Activated T-helper 9 cell treated with anti-CD3 and anti-CD28 coated beads, Interleukin-2, amount 50 U/mL, for 16 hours (primary cell): Measurements from ENCODE around the gene ASCC3.
"Not testable (repeated sequence)": the region's sequence is repeated elsewhere in the genome, so short reads cannot be mapped to it uniquely, and the experiment has no call there.

Experiments
- DNase-seq: peaks from one replicate; pipeline ENCODE4 v3.0.0-alpha.2; 2020; ENCODE audit warnings: low read depth

The ASCC3 gene

GRCh38 chr6:100889351-100889750 lies 8.2 kb upstream of the ASCC3 start:
- DNase-seq, result no peak

- DNase-seq, result no peak
These were observed 4.9 kb upstream of the ASCC3 start for GRCh38 chr6:100886076-100886475.

GRCh38 chr6:100883347-100883746 lies 2.2 kb upstream of the ASCC3 start:
- no peak for DNase-seq

GRCh38 chr6:100881707-100882040 lies 545 bp upstream of the ASCC3 start:
- DNase-seq, result no peak

GRCh38 chr6:100880149-100880852 lies 828 bp downstream of the ASCC3 start:
- DNase-seq, result no peak

GRCh38 chr6:100879317-100879716 lies 1.8 kb downstream of the ASCC3 start:
- DNase-seq, result no peak

- DNase-seq, result no peak
These were observed 3.3 kb downstream of the ASCC3 start for GRCh38 chr6:100877851-100878250.

GRCh38 chr6:100876251-100876650 lies 4.9 kb downstream of the ASCC3 start:
- no peak for DNase-seq

GRCh38 chr6:100865525-100865924 lies 15.6 kb downstream of the ASCC3 start:
- no peak for DNase-seq

- DNase-seq, result no peak
These were observed 19.1 kb downstream of the ASCC3 start for GRCh38 chr6:100862063-100862462.

- no peak for DNase-seq
These were observed 25.0 kb downstream of the ASCC3 start for GRCh38 chr6:100856146-100856545.

GRCh38 chr6:100851819-100852218 lies 29.3 kb downstream of the ASCC3 start:
- DNase-seq, result no peak

- no peak for DNase-seq
These were observed 31.0 kb downstream of the ASCC3 start for GRCh38 chr6:100850174-100850573.

- DNase-seq, result no peak
These were observed 34.9 kb downstream of the ASCC3 start for GRCh38 chr6:100846276-100846675.

- no peak for DNase-seq
These were observed 35.5 kb downstream of the ASCC3 start for GRCh38 chr6:100845676-100846075.

GRCh38 chr6:100839419-100839818 lies 41.7 kb downstream of the ASCC3 start:
- DNase-seq, result no peak

GRCh38 chr6:100838011-100838410 lies 43.1 kb downstream of the ASCC3 start:
- DNase-seq, result no peak

GRCh38 chr6:100833972-100834574 lies 47.1 kb downstream of the ASCC3 start:
- no peak for DNase-seq

- not testable (repeated sequence) for DNase-seq
These were observed 52.0 kb downstream of the ASCC3 start for GRCh38 chr6:100829077-100829595.

GRCh38 chr6:100823041-100823440 lies 58.1 kb downstream of the ASCC3 start:
- DNase-seq, result no peak

- no peak for DNase-seq
These were observed 63.1 kb downstream of the ASCC3 start for GRCh38 chr6:100818066-100818465.

- DNase-seq, result no peak
These were observed 71.1 kb downstream of the ASCC3 start for GRCh38 chr6:100810015-100810414.

- DNase-seq, result no peak
These were observed 71.8 kb downstream of the ASCC3 start for GRCh38 chr6:100809346-100809745.
